GM18870 (cell line): ENCODE results near the gene PANK1.
"Not testable (repeated sequence)": the region's sequence is repeated elsewhere in the genome, so short reads cannot be mapped to it uniquely, and the experiment has no call there.

Experiments
- ATAC-seq: cut with Tn5 transposase; IDR thresholded peaks from one replicate; pipeline ENCODE4 v1.9.1; 2021; ENCODE audit warnings: moderate library complexity; ENCODE audit not compliant: unreplicated experiment

Gene PANK1

DNA sequence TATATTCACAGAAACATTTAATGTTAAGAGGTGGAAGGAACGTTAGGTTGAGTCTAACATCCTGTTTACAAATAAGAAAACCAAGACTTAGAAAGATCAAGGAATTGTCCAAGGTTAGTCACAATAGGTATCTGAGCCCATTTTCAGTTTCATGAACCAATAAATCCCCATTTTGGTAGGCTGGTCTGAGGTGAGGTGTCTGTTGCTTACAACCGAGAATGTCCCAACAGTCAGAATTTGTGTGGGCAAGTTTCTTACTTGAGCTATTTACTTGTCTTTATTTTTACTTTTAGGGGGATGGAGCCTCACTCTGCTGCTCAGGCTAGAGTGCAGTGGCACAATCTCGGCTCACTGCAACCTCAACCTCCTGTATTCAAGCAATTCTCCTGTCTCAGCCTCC, 23.6 kb downstream of the PANK1 start:
- ATAC-seq, result no peak

DNA sequence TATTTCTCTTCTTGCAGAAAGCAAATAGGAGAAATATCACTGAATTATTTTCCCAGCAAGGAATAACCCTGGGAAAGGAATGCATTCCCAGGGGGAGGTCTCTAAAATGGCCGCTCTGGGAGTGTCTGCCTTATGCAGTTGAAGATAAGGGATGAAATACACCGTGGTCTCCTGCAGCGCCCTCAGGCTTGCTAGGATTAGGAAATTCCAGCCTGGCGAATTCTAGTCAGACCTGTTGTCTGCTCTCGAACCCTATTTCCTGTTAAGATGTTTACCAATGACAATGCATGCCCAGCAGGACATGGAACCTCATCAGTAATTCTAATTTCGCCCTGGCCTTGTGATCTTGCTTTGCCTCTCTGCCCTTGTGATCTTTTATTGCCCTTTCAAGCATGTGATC, 24.7 kb downstream of the PANK1 start:
- not testable (repeated sequence) for ATAC-seq

DNA sequence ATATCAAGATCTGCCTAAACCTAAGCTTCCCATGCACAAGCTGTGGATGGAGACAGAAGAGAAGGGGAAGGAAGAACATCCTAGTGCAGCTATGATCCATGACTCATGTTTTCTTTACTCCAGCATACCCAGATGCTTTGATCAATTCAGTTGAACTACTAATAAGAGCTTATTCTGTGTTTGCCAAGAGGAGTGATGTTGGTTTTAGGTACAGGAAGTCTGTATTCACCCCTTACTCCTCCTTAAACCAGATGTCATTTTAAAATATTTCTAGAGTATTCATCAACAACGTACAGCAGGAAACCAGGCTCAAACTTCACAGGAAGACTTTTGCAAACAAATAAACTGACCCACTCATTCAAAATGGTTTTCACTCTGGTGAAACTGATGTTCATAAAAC, 29.2 kb downstream of the PANK1 start:
- no peak for ATAC-seq

DNA sequence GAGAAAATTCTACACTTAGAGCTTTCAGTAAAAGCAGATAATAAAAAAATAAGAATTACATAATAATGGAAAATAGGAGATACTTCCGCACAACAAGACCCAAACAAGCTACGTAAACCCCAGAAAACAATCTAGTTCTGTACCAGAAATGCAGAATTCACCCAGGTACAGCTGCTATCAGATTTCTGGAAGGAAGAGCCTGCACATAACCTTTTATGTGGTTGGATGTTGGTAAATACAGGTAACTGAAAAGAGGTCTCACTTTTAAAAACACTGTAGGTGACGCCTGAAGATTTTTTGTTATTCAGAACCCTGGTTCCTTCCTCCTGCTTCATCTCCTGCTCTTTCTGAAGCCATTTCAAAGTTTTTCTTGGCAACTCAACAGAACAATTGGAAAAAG, 29.9 kb downstream of the PANK1 start:
- no peak for ATAC-seq

DNA sequence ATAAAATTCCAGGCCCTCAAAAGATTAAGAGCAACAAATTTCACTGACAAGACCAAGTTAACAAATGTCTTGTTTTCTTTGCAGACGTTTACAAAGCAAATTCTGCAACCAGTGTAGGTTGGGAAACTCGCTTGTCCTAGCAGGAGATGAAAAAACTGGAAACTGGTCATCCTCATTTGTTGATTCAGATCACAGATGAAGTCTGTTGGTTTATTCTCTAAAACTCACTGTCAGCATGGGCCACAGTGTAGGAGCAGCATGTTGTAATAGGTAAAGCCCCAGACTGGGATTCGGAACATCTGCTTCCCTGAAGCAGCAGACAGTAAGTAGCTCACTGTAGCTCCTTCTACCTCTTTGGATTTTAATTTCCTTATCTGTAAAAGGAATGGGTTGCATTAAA, 31.5 kb downstream of the PANK1 start:
- no peak for ATAC-seq

DNA sequence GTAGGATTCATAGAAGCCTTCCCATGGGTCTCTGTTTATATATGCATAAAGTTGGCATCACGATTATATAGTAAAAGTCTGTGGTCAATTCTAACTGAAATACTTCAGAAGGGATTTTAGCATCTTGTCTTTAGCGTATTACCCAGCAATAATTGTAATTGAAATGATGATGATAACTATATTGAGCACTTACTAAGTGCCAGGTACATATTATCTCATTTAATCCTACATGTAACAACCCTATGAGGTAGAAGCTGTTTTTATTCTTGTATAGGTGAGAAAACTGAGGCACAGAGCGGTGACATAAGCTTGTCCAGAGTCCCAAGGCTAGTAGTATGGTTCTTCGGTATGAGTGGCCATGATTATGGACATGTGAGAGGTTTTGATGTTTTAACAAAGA, 33.8 kb downstream of the PANK1 start:
- ATAC-seq, result no peak

DNA sequence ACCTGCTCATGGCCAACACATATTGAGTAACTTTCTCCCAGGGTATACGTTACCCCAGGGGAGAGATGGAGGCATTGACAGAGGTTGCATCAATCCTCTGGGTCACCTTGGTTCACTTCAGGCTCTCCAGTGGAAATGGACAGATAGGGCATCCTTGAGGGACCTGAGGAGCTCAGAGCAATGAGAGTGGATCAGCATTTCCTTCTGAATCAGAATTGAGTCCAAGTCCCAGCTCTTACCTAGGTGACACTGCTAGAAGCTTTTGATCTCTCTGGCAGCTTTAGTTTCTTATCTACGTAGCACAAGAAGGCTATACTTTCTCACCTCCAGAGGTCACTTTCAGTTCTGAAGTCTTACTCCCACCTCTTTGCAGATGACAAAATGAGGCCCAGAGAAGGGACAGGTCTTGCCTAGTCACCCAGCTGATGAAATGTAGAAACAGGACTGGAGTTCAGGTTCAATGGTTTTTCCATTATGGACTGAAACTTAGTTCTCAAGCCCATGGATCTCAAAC, 35.2 kb downstream of the PANK1 start:
- peak; percentile 94 for ATAC-seq

DNA sequence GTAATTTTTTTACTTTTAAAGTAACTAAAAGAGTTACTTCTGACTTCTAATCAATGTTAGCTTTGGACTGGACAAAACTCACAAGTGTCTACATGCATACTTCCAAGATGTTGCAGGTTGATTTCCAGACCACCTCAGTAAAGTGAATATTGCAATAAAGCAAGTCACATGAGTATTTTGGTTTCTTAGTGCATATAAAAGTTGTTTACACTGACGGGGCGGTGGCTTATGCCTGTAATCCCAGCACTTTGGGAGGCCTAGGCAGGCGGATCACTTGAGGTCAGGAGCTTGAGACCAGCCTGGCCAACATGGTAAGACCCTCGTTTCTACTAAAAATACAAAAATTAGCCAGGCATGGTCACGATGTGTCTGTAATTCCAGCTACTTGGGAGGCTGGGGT, 40.8 kb downstream of the PANK1 start:
- ATAC-seq, result no peak

DNA sequence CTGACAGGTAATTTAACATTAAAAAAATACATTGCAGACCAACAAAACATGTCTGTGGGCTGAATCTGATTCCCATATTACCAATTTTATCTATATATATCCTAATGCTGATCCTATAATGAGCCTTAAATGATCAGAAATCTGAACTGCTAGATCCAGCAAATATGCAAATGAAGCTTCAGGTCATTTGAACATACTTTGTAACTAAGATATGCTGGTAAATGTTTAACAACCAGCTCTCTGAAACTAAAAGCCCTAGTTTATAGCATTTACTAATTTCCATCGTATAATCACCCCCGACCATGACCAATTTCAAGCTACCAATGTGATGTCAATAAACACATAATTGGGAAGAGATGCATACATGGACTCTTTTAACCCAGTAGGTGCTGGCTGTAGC, 42.1 kb downstream of the PANK1 start:
- ATAC-seq, result no peak

DNA sequence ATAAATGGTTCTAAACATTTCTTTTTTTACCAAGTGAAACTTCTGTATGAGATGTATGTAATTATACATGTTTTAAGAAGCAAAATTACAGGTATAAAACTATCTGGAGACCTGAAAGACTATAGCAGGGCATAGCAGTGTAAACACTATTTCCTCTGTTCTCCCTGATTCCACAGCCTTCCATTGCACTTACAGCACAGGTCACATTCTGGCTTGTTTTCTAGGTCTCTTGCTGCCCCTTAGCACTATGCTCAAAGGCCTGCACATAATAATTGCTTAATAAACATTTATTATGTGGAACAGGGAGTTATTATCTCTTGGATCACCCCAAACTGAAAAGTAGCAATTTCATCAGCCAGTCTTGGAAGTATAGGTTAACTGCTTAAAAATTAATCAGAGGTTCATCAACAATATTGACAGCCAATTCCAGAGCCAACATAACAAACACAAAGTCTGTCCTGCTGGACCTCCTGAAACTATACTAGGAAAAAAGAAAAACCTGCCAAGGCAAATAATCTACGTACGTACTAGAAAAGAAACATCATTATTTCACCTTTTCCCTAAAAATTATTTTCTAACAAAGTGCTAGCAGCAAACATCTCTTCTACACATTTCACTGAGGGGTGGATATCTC, 43.2 kb downstream of the PANK1 start:
- no peak for ATAC-seq

DNA sequence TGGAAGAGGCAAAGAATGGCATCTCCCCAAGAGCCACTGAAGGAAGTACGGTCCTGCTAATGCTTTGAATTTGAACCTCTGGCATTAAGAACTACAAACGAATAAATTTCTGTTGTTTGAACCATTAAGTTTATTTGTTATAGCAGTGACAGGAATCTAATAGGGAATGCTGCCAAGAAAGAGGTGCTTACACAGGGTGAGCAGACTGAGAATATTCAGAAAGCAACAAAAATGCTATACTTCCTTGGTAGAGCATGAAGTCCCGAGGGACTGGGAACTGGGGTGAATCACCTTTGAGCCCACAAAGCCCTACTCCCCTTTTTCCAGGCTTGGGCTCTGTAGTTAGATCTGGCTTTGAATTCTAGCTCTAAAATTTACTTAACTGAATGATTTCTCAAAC, 45.0 kb downstream of the PANK1 start:
- ATAC-seq, result no peak

DNA sequence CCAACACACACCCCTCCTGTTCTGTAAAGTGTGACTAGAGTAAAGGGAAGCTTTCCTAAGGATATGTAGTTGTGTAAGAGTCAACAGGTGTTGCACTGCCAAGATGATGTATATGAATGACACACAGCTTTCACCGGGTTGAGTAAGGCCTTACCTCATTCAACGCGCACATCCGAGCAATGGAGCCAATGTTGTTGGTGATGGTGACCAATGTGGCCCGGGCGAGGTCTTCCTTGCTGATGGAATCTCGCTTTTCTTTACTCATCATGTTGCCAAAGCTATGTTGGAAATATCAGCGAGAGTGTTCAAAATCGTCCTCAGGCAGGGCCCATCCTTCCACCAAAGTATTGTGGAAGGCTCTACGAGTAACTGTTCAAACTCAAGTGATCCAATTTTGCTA, 52.0 kb downstream of the PANK1 start:
- ATAC-seq, result no peak

DNA sequence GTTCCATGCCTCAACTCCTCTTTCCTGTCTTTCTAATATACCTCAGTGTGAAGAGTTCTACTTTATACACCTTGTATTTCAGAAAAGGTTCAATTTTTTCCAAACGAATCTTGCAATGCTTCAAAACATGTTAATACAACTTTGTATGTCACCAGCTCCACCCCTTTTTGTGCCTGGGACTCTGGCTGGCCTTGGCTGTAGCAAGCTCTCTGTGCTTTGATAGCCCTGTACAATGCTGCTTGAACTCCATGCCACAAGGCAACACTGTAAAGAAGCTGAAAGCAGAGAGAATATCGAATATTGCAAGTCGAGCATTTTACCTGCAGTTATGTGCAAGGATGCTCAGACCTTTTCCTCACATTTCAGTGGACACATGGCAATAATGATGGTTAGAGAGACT, 52.5 kb downstream of the PANK1 start:
- no peak for ATAC-seq

DNA sequence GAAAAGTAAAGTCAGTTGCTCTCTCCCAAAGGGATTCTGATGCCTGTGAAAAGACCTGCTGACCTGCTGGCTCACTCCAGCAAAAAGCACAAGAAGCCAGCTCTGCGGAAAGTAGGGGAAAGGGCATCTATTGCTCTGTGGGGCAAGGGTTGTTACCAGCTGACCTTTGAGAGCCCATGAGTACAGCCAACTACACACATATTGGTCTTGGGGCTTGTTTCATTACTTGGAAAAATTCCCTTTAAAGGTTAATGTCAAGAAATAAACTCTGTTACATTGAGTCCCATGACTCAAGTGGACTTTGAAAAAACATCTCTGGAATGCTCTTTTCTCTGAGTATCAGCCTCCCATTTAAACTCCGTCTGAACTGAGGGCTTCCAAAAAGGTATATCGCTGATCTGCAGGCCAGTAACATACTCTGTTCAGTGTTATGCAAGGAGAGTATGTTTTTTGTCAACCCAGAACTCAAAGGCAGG, 53.2 kb downstream of the PANK1 start:
- ATAC-seq, result no peak

DNA sequence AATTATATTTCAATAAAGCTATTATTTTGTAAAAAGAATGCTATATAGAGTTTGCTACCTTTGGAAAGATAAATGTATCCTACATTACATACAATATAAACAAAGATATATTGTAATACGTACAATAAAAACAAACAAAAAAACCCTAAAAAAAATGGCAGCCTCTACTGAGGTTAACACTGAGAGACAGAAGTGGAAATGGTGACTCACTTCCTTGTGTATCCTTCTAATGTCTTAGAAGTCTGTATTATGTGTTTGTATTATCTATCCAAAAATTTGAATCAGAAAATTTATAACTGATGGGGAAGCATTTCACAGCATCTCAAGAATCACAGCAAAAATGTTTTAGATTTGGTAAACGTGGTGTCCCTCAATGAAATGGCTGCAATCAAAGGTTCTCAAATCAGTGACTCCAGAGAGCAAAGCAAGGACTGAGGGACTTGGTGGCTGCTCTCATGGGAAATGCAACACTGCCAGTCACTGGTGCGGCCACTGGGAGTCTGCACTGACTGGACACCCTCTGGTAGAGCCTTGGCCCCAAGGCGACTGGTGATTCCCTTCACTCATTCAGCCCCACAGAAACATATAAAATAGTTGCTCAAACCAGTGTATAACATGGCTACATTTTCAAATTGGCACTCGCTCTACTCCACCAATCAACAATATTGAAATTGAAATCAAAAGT, 53.8 kb downstream of the PANK1 start:
- ATAC-seq, result no peak

DNA sequence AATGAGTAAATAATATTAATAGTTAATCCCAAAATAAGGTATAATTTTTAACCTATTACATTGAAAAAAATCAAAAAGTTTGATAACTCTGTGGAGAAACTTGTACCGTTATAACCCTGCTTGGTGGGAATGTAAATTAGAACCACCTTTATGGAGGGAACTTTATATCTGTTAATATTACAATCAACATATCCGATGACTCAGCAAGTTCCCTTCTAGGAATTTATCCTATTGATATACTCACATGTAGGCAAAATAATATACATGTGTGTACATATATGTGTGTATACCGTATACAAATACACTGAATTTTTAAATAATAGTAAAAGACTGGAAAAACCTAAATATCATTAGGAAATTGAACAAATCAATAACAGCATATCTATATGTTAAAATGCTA, 54.7 kb downstream of the PANK1 start:
- no peak for ATAC-seq

DNA sequence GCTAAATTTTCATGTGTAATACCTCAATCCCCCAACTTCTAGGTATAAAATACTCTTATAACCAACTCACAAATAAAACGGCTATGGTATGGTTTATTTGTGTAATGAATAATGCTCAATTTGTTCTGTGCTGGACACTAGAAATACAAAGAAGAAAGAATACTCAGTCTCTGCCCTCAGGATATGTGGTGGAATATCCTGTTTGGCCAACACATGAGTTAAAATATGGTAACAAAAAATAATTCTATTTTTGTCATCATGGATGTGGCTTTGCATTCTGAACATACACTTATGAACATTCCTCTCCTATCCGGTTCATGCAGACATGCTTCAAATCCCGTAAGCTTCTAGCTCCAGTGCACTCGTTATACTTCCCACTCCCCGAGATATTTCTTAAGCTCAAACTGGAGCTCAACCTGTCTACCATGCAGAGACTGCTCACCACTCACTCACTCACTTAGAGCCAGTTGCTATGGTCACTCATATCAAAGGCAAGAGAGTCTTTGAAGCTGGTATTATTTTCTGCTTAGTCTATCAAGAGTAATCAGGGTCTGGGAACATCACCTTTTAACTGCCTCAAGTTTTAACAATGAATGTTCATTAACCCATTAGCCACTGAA, 55.8 kb downstream of the PANK1 start:
- ATAC-seq, result no peak

DNA sequence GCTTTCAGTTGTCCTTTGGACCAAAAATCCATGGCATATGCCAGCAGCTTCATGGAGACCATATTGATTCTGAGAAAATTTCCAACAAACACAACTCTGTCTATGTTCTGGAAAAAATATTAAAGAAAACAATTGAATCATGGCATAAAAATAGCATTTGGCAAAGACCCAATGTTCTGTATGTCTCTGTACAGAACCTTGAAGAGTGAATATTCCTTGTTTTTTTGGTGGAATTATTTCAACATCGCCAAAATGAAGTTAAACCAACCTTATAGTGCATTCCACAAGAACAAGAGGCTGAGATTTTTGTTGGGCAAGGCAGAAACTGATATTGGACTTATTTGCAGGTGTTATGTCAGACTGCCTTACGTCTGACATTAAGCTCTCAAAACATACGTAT, 56.4 kb downstream of the PANK1 start:
- no peak for ATAC-seq

DNA sequence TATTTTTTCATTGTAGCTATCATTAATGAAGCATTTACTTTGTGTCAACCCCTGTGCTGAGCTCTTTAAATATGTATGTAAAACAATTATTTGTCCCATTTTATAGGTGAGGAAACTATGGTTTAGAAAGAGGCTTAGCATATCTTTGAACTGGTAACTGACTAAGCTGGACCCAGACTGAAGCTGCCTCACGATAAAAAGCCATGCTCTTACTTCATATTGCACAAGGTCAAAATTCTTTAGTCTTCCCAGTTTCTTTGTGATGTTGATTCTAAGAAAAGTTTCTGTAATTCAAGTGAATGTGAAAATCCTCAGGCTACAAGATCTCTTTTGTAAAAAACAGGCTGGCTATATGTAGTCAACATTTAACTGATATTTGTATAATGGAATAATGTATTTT, 63.0 kb downstream of the PANK1 start:
- no peak for ATAC-seq

DNA sequence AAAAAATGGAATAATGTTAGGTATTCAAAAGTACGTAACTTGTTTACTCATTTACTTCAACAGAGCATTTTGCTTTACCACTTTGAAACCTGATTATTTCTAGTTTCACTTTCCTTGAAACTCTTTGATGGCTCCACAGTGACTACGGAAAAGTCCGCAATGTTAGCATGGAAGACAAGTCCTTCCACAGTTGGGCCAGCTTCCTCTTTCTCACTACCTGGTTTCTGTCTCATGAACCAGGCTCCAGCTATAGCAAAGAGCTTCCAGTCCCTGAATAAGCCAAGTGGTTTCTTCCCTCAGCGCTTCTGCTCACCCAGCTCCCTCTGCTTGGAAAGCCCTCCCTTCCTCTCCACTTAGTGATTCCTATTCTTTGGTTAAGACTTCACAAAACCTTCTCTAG, 64.8 kb downstream of the PANK1 start:
- no peak for ATAC-seq

DNA sequence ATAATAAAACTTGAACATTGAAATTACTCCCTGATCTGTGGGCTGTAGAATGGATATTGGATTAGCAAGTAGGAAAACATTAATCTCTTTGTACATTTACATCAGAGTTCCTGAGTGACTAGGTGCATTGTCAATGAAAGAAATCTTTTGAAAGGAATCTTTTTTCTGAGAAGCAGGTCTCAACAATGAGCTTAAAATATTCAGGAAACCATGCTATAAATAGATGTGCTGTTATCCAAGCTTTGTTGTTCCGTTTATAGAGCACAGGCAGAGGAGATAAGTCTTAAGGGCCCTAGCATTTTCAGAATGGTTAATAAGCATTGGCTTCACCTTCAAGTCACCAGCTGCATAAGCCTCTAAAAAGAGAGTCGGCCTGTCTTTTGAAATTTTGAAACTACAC, 68.3 kb downstream of the PANK1 start:
- ATAC-seq, result no peak

DNA sequence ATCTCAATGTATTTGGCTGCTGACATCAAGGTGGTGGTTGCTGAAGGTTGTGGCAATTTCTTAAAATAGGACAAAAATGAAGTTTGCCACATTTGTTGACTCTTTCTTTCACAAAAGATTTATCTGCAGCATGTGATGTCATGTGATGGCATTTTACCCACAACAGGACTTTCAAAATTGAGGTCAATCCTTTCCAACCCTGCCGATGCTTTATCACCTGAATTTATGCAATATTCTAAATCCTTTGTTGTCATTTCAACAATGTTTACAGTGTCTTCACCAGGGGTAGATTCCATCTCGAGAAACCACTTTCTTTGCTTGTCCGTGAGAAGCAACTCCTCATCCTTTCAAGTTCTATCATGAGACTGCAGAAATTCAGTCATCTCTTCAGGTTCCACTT, 69.0 kb downstream of the PANK1 start:
- ATAC-seq, result no peak
